Neural cell (in vitro differentiated cells): ENCODE data around the gene ATF6.

Source experiments
- TF ChIP-seq, protein P1 (sequence below): fragments of 450-650 bp; IDR thresholded peaks from 2 replicates; pipeline ENCODE4 v1.5.1; 2014; ENCODE audit warnings: antibody characterized with exemption, mild to moderate bottlenecking, moderate library complexity; ENCODE audit not compliant: poor library complexity, severe bottlenecking
- TF ChIP-seq, protein P2 (sequence below): IDR thresholded peaks from 2 replicates; pipeline ENCODE4 v1.6.1; 2012; ENCODE audit warnings: borderline replicate concordance

DNA sequence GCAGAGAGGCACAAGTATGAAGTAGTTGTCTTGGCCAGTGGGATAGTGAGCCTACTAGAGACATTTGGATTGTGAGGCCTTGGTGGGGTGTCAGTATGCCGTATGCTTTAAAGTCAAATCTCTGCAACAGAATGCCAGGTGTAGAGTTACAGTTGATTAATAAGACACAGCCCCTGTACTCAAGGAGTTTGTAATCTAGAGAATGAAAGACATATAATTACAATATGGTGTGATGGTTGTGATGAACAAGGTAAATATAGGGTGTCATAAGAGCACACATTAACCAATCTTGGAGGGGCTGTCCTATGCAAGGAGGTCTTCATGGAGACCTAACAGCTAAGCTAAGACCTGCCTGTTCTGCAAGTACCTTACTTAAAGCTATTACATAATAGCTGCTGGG, 113.1 kb downstream of the ATF6 start:
- TF ChIP-seq, protein P1, sequence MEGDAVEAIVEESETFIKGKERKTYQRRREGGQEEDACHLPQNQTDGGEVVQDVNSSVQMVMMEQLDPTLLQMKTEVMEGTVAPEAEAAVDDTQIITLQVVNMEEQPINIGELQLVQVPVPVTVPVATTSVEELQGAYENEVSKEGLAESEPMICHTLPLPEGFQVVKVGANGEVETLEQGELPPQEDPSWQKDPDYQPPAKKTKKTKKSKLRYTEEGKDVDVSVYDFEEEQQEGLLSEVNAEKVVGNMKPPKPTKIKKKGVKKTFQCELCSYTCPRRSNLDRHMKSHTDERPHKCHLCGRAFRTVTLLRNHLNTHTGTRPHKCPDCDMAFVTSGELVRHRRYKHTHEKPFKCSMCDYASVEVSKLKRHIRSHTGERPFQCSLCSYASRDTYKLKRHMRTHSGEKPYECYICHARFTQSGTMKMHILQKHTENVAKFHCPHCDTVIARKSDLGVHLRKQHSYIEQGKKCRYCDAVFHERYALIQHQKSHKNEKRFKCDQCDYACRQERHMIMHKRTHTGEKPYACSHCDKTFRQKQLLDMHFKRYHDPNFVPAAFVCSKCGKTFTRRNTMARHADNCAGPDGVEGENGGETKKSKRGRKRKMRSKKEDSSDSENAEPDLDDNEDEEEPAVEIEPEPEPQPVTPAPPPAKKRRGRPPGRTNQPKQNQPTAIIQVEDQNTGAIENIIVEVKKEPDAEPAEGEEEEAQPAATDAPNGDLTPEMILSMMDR = no peak
- TF ChIP-seq, protein P2, sequence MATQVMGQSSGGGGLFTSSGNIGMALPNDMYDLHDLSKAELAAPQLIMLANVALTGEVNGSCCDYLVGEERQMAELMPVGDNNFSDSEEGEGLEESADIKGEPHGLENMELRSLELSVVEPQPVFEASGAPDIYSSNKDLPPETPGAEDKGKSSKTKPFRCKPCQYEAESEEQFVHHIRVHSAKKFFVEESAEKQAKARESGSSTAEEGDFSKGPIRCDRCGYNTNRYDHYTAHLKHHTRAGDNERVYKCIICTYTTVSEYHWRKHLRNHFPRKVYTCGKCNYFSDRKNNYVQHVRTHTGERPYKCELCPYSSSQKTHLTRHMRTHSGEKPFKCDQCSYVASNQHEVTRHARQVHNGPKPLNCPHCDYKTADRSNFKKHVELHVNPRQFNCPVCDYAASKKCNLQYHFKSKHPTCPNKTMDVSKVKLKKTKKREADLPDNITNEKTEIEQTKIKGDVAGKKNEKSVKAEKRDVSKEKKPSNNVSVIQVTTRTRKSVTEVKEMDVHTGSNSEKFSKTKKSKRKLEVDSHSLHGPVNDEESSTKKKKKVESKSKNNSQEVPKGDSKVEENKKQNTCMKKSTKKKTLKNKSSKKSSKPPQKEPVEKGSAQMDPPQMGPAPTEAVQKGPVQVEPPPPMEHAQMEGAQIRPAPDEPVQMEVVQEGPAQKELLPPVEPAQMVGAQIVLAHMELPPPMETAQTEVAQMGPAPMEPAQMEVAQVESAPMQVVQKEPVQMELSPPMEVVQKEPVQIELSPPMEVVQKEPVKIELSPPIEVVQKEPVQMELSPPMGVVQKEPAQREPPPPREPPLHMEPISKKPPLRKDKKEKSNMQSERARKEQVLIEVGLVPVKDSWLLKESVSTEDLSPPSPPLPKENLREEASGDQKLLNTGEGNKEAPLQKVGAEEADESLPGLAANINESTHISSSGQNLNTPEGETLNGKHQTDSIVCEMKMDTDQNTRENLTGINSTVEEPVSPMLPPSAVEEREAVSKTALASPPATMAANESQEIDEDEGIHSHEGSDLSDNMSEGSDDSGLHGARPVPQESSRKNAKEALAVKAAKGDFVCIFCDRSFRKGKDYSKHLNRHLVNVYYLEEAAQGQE = no peak
